ENCODE measurements around the gene DLEU7.

DNA sequence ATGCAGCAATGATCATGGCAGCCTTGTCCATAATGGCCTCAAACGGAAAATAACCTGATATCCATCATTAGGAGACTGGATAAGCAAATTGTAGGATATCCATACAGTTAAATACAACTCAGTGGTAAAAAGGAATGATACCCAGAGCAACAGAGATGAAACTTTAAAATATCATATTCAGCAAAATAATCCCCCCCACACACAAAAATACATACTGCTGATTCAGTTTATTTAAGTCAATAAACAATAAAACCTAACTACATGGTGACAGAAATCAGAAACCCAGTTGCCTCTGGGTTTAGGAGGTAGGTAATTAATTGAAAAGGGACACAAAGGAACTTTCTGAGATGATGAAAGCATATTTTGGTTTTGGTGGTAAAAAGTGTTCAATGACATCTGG is 27.9 kb upstream of the DLEU7 start:
- TF ChIP-seq, protein P1, sequence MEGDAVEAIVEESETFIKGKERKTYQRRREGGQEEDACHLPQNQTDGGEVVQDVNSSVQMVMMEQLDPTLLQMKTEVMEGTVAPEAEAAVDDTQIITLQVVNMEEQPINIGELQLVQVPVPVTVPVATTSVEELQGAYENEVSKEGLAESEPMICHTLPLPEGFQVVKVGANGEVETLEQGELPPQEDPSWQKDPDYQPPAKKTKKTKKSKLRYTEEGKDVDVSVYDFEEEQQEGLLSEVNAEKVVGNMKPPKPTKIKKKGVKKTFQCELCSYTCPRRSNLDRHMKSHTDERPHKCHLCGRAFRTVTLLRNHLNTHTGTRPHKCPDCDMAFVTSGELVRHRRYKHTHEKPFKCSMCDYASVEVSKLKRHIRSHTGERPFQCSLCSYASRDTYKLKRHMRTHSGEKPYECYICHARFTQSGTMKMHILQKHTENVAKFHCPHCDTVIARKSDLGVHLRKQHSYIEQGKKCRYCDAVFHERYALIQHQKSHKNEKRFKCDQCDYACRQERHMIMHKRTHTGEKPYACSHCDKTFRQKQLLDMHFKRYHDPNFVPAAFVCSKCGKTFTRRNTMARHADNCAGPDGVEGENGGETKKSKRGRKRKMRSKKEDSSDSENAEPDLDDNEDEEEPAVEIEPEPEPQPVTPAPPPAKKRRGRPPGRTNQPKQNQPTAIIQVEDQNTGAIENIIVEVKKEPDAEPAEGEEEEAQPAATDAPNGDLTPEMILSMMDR (IDR thresholded peaks at IDR 0.05), result no peak
- no peak for TF ChIP-seq POLR2A (IDR thresholded peaks at IDR 0.05)
